Bronchial epithelial cell (primary cell): ENCODE results near the gene GPC5. TPM values are rescaled to one million over a fixed set of nuclear protein-coding genes. Genes with fewer than 3 reads are reported as not detected.
"Not testable (repeated sequence)": the region's sequence is repeated elsewhere in the genome, so short reads cannot be mapped to it uniquely, and the experiment has no call there.

Experiments used
- DNase-seq: peaks from one replicate; pipeline ENCODE4 v3.0.0-alpha.2; 2010; ENCODE audit warnings: low read depth
- FAIRE-seq: peaks from 2 replicates; lab custom pipeline; 2011; peaks lifted over from hg19 to GRCh38; lab: Jason Lieb, UNC
- H3K27me3 ChIP-seq: 2 replicates; pipeline ENCODE4 v1.5.1; 2011; ENCODE audit warnings: low read length; ENCODE audit not compliant: control insufficient read depth, insufficient read depth
- H3K36me3 ChIP-seq: 2 replicates; pipeline ENCODE4 v1.5.1; 2011; ENCODE audit warnings: low read length; ENCODE audit not compliant: control insufficient read depth, insufficient read depth
- H3K4me3 ChIP-seq: 2 replicates; pipeline ENCODE4 v1.5.1; 2011; ENCODE audit warnings: mild to moderate bottlenecking, low read depth, low read length, control low read depth
- CTCF ChIP-seq: IDR thresholded peaks from 2 replicates; pipeline ENCODE4 v1.5.1; 2011; ENCODE audit warnings: mild to moderate bottlenecking, moderate library complexity, low read length, control low read depth, inconsistent platforms; ENCODE audit not compliant: insufficient read depth, severe bottlenecking
- total RNA-seq: library from RNA; depleted of rRNA; stranded (reverse); fragments of >200 nt; gene quantifications from 2 replicates; pipeline ENCODE4 v1.2.1, GENCODE V29; 2014

GPC5 gene
- total RNA-seq, 1 donor from 2014 or later = 1.8 TPM

- DNase-seq = no peak
- FAIRE-seq = no peak
- H3K4me3 ChIP-seq = no peak overlapping the region
- H3K36me3 ChIP-seq = no peaks in the 10 kb centered on the region
- no peaks in the 10 kb centered on the region for H3K27me3 ChIP-seq
- TF ChIP-seq CTCF = no peak
These were observed 1336.1 kb downstream of the GPC5 start for GRCh38 chr13:92734545-92734944.

- no peak for DNase-seq
- TF ChIP-seq CTCF = no peak
These were observed 1337.5 kb downstream of the GPC5 start for GRCh38 chr13:92735909-92736308.

GRCh38 chr13:92739306-92739818 lies 1340.9 kb downstream of the GPC5 start:
- H3K27me3 ChIP-seq = no peaks in the 10 kb centered on the region
- DNase-seq = no peak
- no peak for FAIRE-seq
- H3K4me3 ChIP-seq = no peak overlapping the region
- no peak for TF ChIP-seq CTCF
- H3K36me3 ChIP-seq = no peaks in the 10 kb centered on the region

More at GRCh38 chr13:92735909-92736308, 1337.5 kb downstream of the GPC5 start:
- Histone ChIP-seq H3K27me3 (no peaks in the 10 kb centered on the region), H3K36me3 (no peaks in the 10 kb centered on the region), H3K4me3 (no peak overlapping the region)
- no peak for FAIRE-seq

GRCh38 chr13:92743992-92744391 lies 1345.6 kb downstream of the GPC5 start:
- H3K36me3 ChIP-seq = no peaks in the 10 kb centered on the region
- DNase-seq = no peak
- no peak for TF ChIP-seq CTCF
- no peak for FAIRE-seq
- no peaks in the 10 kb centered on the region for H3K27me3 ChIP-seq
- no peak overlapping the region for H3K4me3 ChIP-seq

DNA sequence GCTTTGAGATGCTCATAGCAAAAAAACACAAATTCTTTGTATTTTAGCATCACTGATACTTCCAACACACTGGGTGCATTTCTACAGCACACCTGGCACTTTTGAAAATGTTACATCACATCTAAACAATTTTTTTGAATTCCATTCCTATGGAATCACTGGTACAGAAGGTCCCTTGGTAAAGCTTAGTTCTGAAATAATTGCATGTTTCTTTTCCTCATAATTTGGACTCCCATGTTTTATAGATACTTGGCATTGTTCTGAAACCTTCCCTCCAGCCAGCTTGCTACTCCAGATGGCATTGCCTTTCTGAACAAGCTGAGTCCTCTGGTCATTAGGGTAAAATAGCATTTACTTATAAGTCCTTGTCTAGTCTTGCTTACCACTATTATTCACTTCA lies 1346.8 kb downstream of the GPC5 start:
- FAIRE-seq = no peak

GRCh38 chr13:92752705-92753104 lies 1354.3 kb downstream of the GPC5 start:
- not testable (repeated sequence) for DNase-seq, FAIRE-seq, H3K36me3 ChIP-seq, H3K27me3 ChIP-seq, H3K4me3 ChIP-seq

More for the DNA sequence above, 1346.8 kb downstream of the GPC5 start:
- Histone ChIP-seq H3K4me3 (no peak overlapping the region), H3K36me3 (no peaks in the 10 kb centered on the region), H3K27me3 (no peaks in the 10 kb centered on the region)
- TF ChIP-seq CTCF = no peak
- DNase-seq = peak; percentile 23
